GM12801 (cell line): ENCODE measurements around the gene CDX2.

Experiments used
- TF ChIP-seq, protein P1 (sequence below): IDR thresholded peaks from one replicate; pipeline ENCODE4 v1.5.1; 2011; ENCODE audit warnings: control low read depth; ENCODE audit not compliant: insufficient read length; ENCODE audit errors: extremely low read depth

Gene CDX2

DNA sequence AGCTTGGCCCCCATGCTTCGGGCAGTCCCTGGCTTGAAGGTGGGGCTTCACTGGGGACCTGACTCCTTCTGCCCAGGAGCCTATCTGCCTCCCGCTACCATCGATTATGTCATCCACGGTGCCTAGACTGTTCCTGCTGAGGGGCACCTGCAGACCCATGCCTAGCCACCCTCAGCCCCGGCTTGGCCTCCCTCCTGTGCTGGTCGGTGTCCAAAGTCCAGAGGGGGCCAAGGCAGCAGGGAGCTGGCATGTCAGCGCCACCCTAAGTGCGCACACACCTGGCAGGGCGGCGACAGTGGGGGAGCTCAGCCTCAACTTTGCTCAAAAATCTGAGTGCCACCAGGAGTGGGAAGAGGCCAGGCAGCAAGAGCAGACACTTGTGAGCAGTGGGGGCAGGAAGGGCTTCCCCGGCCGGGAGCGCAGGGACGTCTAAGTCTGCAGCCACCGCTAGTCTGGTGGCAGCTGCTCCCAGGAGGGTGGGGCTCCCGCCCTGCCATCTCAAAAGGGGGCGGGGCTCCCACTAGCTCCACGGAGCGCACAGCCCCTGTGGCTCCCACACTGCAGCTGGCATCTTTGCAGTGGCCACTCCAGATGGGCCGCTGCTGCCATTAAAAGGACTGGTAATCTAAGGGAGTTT lies 32.8 kb upstream of the CDX2 start:
- TF ChIP-seq, protein P1, sequence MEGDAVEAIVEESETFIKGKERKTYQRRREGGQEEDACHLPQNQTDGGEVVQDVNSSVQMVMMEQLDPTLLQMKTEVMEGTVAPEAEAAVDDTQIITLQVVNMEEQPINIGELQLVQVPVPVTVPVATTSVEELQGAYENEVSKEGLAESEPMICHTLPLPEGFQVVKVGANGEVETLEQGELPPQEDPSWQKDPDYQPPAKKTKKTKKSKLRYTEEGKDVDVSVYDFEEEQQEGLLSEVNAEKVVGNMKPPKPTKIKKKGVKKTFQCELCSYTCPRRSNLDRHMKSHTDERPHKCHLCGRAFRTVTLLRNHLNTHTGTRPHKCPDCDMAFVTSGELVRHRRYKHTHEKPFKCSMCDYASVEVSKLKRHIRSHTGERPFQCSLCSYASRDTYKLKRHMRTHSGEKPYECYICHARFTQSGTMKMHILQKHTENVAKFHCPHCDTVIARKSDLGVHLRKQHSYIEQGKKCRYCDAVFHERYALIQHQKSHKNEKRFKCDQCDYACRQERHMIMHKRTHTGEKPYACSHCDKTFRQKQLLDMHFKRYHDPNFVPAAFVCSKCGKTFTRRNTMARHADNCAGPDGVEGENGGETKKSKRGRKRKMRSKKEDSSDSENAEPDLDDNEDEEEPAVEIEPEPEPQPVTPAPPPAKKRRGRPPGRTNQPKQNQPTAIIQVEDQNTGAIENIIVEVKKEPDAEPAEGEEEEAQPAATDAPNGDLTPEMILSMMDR = no peak

DNA sequence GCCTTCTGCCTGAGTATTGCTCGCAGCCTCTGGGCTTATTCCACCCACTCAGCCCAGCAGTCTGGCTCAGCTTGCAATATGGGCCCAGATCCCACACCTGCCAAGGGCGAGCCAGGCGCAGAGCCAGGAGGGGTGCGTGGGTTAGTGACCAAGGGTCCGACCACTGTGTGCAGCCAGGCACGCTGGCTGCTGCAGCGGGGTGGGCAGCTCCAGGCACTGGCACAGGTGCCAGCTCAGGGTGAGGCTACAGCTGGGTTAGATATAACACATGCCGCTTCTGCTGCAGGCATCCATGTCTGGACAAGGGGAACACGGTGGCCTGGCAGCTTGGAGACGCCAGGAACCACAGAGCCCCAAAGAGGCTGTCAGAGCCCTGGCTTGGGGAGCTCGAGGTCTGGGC lies 31.9 kb upstream of the CDX2 start:
- TF ChIP-seq, protein P1 = no peak

DNA sequence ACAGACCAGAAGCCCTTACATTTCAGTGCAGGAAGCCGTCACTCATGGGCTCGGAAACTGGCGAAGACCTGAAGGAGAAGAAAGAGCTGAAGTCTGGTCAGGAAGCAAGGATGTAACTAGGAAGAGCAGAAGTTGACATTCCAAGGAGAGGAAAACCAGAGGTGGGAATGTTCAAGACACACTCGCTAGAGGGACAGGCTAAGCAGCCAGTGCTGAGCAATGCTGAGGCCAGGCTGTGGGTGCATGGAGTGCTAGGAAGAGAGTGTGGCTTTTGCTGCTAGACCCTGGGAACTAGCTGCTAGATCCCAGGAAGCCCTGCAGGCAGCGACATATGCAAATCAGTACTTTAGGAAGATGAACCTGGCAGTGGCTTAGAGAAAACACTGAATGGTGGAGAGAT lies 31.5 kb upstream of the CDX2 start:
- TF ChIP-seq, protein P1 = no peak

DNA sequence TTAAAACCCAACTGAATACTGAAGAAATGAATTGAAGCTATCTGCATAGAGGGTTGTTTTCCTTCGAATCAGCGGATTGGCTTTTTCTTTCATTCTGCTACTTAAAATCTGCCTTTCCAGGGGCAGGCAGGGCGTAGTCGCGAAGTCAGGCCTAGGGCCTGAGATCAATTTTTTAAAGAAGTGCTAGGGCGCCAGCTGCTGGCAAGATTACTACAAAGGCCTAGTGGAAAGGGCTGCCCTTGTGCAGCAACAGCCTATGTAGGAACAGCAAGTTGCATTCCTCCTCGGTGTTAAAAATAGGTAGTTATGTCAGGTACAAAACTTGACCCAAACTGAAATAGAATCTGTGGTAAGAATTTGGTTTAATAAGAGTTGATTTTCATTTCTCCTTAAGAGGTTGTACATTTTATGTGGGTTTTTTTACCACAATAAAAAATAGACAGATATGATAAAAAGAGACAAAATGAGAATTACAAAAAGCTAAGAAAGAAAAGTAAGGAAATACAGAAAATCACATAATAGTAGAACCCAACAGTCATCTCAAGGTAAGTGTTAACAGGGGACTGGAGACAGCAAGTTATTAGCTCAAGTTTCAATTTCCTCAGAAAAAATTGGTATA lies 28.9 kb upstream of the CDX2 start:
- TF ChIP-seq, protein P1 = no peak

DNA sequence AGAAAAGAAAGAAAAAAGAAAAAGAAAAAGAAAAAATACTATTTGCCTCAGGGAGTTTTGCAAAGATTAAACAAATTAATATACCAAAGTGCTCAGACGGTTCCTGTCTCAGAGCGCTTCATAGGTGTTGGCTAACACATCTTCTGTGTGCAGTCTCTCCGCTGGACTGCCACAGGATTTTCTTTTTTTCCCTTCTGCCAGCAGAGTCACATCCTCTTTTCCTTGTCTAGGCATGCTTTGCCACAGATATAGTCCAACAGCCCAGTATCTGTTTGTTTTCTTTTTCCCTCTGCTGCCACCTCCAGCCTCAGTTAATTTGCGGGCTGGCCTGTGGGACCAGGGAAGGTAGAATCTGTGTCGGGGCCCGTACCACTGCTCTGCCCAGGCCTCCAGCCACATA lies 22.8 kb upstream of the CDX2 start:
- TF ChIP-seq, protein P1 = no peak

DNA sequence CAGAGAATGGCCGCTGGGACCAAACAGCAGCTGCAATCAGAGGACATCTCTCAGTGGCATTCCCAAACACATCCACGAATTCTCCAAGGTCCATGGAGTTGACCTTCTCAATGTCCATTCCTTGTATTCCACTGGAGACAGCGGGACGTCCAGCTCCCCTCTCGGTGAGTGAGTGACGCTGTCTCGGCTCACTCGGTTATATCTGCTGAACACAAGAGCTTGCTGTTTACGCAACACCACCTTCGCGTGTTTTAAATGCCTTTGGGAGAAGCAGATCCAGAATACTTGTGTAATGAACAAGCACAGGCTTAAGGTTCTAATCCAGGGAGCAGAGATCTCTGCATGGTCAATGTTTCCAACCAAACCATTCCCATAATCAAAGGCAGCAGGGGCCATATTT lies 19.4 kb upstream of the CDX2 start, which contains the start of gene URAD:
Gene URAD, minus strand, starts transcription at position 174 of the 400 bp plus-strand sequence. Its CDS starts 56 bp downstream, at position 118.
- TF ChIP-seq, protein P1 = no peak

DNA sequence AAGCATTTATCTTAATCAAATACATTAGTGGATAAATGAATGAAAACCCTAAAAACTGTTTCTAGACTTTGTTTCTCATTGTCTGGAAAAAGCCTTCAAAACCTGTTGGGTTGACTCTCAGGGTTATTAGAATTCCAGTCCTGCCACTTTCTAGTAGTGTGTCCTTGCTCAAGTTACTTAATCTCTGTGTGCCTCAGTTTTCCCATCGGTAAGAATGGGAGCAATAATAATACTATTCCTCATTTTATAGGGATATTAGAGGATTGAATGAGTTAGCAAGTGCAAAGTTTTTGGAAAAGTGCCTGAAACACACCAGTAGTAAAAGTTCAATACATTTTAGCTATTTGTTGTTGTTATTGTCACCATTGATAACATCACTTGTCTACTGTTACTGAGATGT lies 16.5 kb upstream of the CDX2 start:
- TF ChIP-seq, protein P1 = no peak
